Left lung (tissue), 10 donors: ENCODE measurements around the gene PDE4C. TPM values are rescaled to one million over a fixed set of nuclear protein-coding genes. Genes with fewer than 3 reads are reported as not detected.

Experiments used
- ATAC-seq: fragments of 200-7000 bp; cut with Tn5 transposase; one replicate; pipeline ENCODE4 v1.9.1; 2020; ENCODE audit warnings: moderate library complexity
- DNase-seq, 4 donors: peaks; one replicate each; pipeline ENCODE4 v3.0.0-alpha.2; 2013 to 2020
- H3K27ac ChIP-seq, 2 donors: fragments of 200-600 bp; sonication (generic) in 1 of 2; one replicate each; pipeline versions ENCODE4 v1.5.0 to v1.8.0; 2020 to 2021
- H3K27me3 ChIP-seq, 2 donors: fragments of 200-600 bp; sonication (generic) in 1 of 2; one replicate each; pipeline versions ENCODE4 v1.5.0 to v1.8.0; 2020 to 2021
- H3K36me3 ChIP-seq, 2 donors: fragments of 200-600 bp; sonication (generic) in 1 of 2; one replicate each; pipeline versions ENCODE4 v1.5.0 to v1.8.0; 2020 to 2021
- H3K4me1 ChIP-seq, 2 donors: fragments of 200-600 bp; one replicate each; pipeline ENCODE4 v1.8.0; 2021
- H3K4me3 ChIP-seq, 2 donors: fragments of 200-600 bp; sonication (generic) in 1 of 2; one replicate each; pipeline versions ENCODE4 v1.5.0 to v1.8.0; 2020 to 2021; ENCODE audit warnings: mild to moderate bottlenecking in 1 of 2
- H3K9me3 ChIP-seq, 2 donors: fragments of 200-600 bp; sonication (generic) in 1 of 2; one replicate each; pipeline versions ENCODE4 v1.5.0 to v1.8.0; 2020 to 2021
- CTCF ChIP-seq, 2 donors: fragments of 200-600 bp; sonication (generic) in 1 of 2; IDR thresholded peaks; one replicate each; pipeline versions ENCODE4 v1.5.0 to v1.8.0; 2021; ENCODE audit warnings: antibody characterized with exemption in 2 of 2
- intact Hi-C, 2 donors: fragments of 100-400 bp; cut with DNase I; formaldehyde crosslinking; loops; one replicate each; pipeline versions ENCODE4 v1.11.2 to v1.14.2; 2022
- polyA plus RNA-seq, 6 donors: library from polyadenylated mRNA; unstranded; fragments of 120-200 nt; gene quantifications; one replicate each; pipeline ENCODE4 v1.2.1, GENCODE V29; 2013; ENCODE audit not compliant: insufficient read length in 6 of 6
- total RNA-seq, 2 donors: library from RNA; stranded (reverse); fragmentation: NEBNext Ultra II Directional; extraction: Animal tissue kit (Norgen Biotek cat#: 25700); gene quantifications; one replicate each; pipeline ENCODE4 v1.2.1, GENCODE V29; 2021
- donor health status: DM: no; HTN: yes; CAD: no.
- donor health status: DM: no; HTN: no; CAD: no.

Gene PDE4C
- total and polyA plus RNA-seq, 8 donors: 1.3 to 11.3 (median 2.0) TPM

GRCh38 chr19:18261474-18261873 is 35.2 kb upstream of the PDE4C start:
- no peaks in the 10 kb centered on the region for H3K4me1 ChIP-seq
- no peaks in the 10 kb centered on the region for H3K9me3 ChIP-seq
- no peak overlapping the region for H3K27ac ChIP-seq
- no peaks in the 10 kb centered on the region for H3K27me3 ChIP-seq
- DNase-seq (no peak), ATAC-seq (no peak)
- peaks cover 0 to 33% of the 10 kb centered on the region in 2 donors for H3K36me3 ChIP-seq
- no peak overlapping the region for H3K4me3 ChIP-seq
- intact Hi-C loops: no loop called here
- no peak for TF ChIP-seq CTCF (IDR thresholded peaks at IDR 0.05)

- Histone ChIP-seq H3K4me1 (no peaks in the 10 kb centered on the region), H3K9me3 (no peaks in the 10 kb centered on the region), H3K27ac (no peak overlapping the region), H3K27me3 (peaks cover 0 to 9% of the 10 kb centered on the region in 2 donors), H3K4me3 (no peak overlapping the region), H3K36me3 (peaks cover 0 to 18% of the 10 kb centered on the region in 2 donors)
- DNase-seq (no peak), ATAC-seq (no peak)
- intact Hi-C loops: loop anchor here in 1 of 2 donors (10.0 kb wide), 1 partner anchor 55 kb away; the partner anchor contains the start of gene RAB3A
- no peak for TF ChIP-seq CTCF (IDR thresholded peaks at IDR 0.05)
Measured at GRCh38 chr19:18259893-18260292, 33.7 kb upstream of the PDE4C start.

GRCh38 chr19:18257503-18258470 is 31.5 kb upstream of the PDE4C start:
- DNase-seq (peak in 1 of 4 donors; percentile 73), ATAC-seq (no peak)
- Histone ChIP-seq H3K27me3 (peaks cover 0 to 21% of the 10 kb centered on the region in 2 donors), H3K36me3 (peaks cover 0 to 10% of the 10 kb centered on the region in 2 donors), H3K27ac (no peak overlapping the region), H3K4me3 (no peak overlapping the region), H3K9me3 (no peaks in the 10 kb centered on the region), H3K4me1 (no peaks in the 10 kb centered on the region)
- TF ChIP-seq CTCF (IDR thresholded peaks at IDR 0.05): no peak
- intact Hi-C loops: loop anchor here in 1 of 2 donors (10.0 kb wide), 1 partner anchor 53 kb away; the partner anchor contains the start of gene RAB3A

GRCh38 chr19:18254546-18255503 is 28.6 kb upstream of the PDE4C start:
- no peaks in the 10 kb centered on the region for H3K4me1 ChIP-seq
- DNase-seq (peak in 2 of 4 donors; percentile 40 to 79), ATAC-seq (peak; percentile 73)
- peaks cover 0 to 10% of the 10 kb centered on the region in 2 donors for H3K36me3 ChIP-seq
- no peak for TF ChIP-seq CTCF (IDR thresholded peaks at IDR 0.05)
- H3K27me3 ChIP-seq: peaks cover 0 to 26% of the 10 kb centered on the region in 2 donors
- intact Hi-C loops: loop anchor here in 1 of 2 donors (10.0 kb wide), 1 partner anchor 50 kb away; the partner anchor contains the start of gene RAB3A
- no peak overlapping the region for H3K27ac ChIP-seq
- no peak overlapping the region for H3K4me3 ChIP-seq
- H3K9me3 ChIP-seq: no peaks in the 10 kb centered on the region
